Neural cell (in vitro differentiated cells): ENCODE results near the gene NOL9. TPM values are rescaled to one million over a fixed set of nuclear protein-coding genes. Genes with fewer than 3 reads are reported as not detected.

Source experiments
- H2AFZ ChIP-seq: fragments of 200-600, 300-800 bp; sonication (generic), shearing (Covaris generic); 2 replicates; pipeline ENCODE4 v1.6.0; 2014; ENCODE audit warnings: low read depth, mild to moderate bottlenecking, antibody characterized with exemption, low read length, moderate library complexity
- H3F3A ChIP-seq: fragments of 200-600 bp; shearing (Covaris generic); 2 replicates; pipeline ENCODE4 v1.6.1; 2016; ENCODE audit warnings: mild to moderate bottlenecking, moderate library complexity, mixed read lengths, antibody characterized with exemption, low read length; ENCODE audit not compliant: insufficient read depth, poor library complexity, severe bottlenecking
- H3K27ac ChIP-seq: fragments of 200-600, 300-800 bp; sonication (generic), shearing (Covaris generic); 2 replicates; pipeline ENCODE4 v1.5.1; 2014; ENCODE audit warnings: mild to moderate bottlenecking, low read length, moderate library complexity
- H3K27me3 ChIP-seq: fragments of 300-800, 200-600 bp; sonication (generic), shearing (Covaris generic); 2 replicates; pipeline ENCODE4 v1.6.0; 2014; ENCODE audit warnings: mild to moderate bottlenecking, low read depth, low read length, moderate library complexity; ENCODE audit not compliant: insufficient read depth
- H3K36me3 ChIP-seq: fragments of 300-800, 200-600 bp; sonication (generic), shearing (Covaris generic); 2 replicates; pipeline ENCODE4 v1.5.1; 2014; ENCODE audit warnings: mild to moderate bottlenecking, antibody characterized with exemption, low read length, moderate library complexity; ENCODE audit not compliant: insufficient read depth
- H3K4me2 ChIP-seq: fragments of 300-800, 200-600 bp; sonication (generic), shearing (Covaris generic); 2 replicates; pipeline ENCODE4 v1.6.0; 2014; ENCODE audit warnings: mild to moderate bottlenecking, low read length
- H3K4me3 ChIP-seq: fragments of 300-800, 200-600 bp; sonication (generic), shearing (Covaris generic); 2 replicates; pipeline ENCODE4 v1.5.1; 2014; ENCODE audit warnings: mild to moderate bottlenecking, low read length, moderate library complexity
- H3K79me2 ChIP-seq: fragments of 200-600 bp; shearing (Covaris generic); replicated peaks from 2 replicates; pipeline ENCODE4 v1.6.0; 2014; ENCODE audit warnings: mild to moderate bottlenecking, low read length, moderate library complexity; ENCODE audit not compliant: insufficient read depth
- H3K9ac ChIP-seq: fragments of 300-800, 200-600 bp; sonication (generic), shearing (Covaris generic); 2 replicates; pipeline ENCODE4 v1.6.1; 2016; ENCODE audit warnings: mild to moderate bottlenecking, low read length, mixed read lengths
- H3K9me2 ChIP-seq: fragments of 200-600 bp; shearing (Covaris generic); 2 replicates; pipeline ENCODE4 v1.6.1; 2016; ENCODE audit warnings: mild to moderate bottlenecking, low read length, mixed read lengths; ENCODE audit not compliant: insufficient read depth
- H3K9me3 ChIP-seq: fragments of 200-600, 300-800 bp; sonication (generic), shearing (Covaris generic); 2 replicates; pipeline ENCODE4 v1.6.1; 2016; ENCODE audit warnings: mild to moderate bottlenecking, mixed run types, low read length, moderate library complexity, mixed read lengths
- H4K20me1 ChIP-seq: fragments of 200-600 bp; shearing (Covaris generic); 2 replicates; pipeline ENCODE4 v1.6.1; 2016; ENCODE audit warnings: mild to moderate bottlenecking, mixed run types; ENCODE audit not compliant: insufficient read depth
- CTCF ChIP-seq: fragments of 450-650 bp; IDR thresholded peaks from 2 replicates; pipeline ENCODE4 v1.5.1; 2014; ENCODE audit warnings: antibody characterized with exemption, mild to moderate bottlenecking, moderate library complexity; ENCODE audit not compliant: poor library complexity, severe bottlenecking
- EP300 ChIP-seq: fragments of 450-650 bp; conservative IDR thresholded peaks from 2 replicates; pipeline ENCODE4 v1.6.1; 2014; ENCODE audit warnings: antibody characterized with exemption, mild to moderate bottlenecking, moderate library complexity; ENCODE audit not compliant: poor library complexity, severe bottlenecking
- EZH2 ChIP-seq: fragments of 200-600, 300-800 bp; shearing (Covaris generic), sonication (generic); IDR thresholded peaks from 2 replicates; pipeline ENCODE4 v1.6.1; 2014; ENCODE audit warnings: antibody characterized with exemption, low read length, borderline replicate concordance, mild to moderate bottlenecking; ENCODE audit not compliant: insufficient read depth, poor library complexity, severe bottlenecking
- MXI1 ChIP-seq: fragments of 450-650 bp; conservative IDR thresholded peaks from 2 replicates; pipeline ENCODE4 v1.6.1; 2014; ENCODE audit warnings: antibody characterized with exemption, mild to moderate bottlenecking; ENCODE audit not compliant: poor library complexity, severe bottlenecking
- POLR2AphosphoS5 ChIP-seq: IDR thresholded peaks from 2 replicates; pipeline ENCODE4 v1.6.1; 2012
- RAD21 ChIP-seq: fragments of 450-650 bp; conservative IDR thresholded peaks from 2 replicates; pipeline ENCODE4 v1.6.1; 2014; ENCODE audit warnings: antibody characterized with exemption, mild to moderate bottlenecking, moderate library complexity
- REST ChIP-seq: IDR thresholded peaks from 2 replicates; pipeline ENCODE4 v1.6.1; 2012; ENCODE audit warnings: borderline replicate concordance
- SMC3 ChIP-seq: fragments of 450-650 bp; conservative IDR thresholded peaks from 2 replicates; pipeline ENCODE4 v1.6.1; 2014; ENCODE audit warnings: antibody characterized with exemption, mild to moderate bottlenecking, moderate library complexity; ENCODE audit not compliant: poor library complexity
- TAF1 ChIP-seq: IDR thresholded peaks from 2 replicates; pipeline ENCODE4 v1.6.1; 2012; ENCODE audit warnings: low read depth
- polyA plus RNA-seq: library from polyadenylated mRNA; depleted of rRNA; stranded (reverse); fragments of >200 nt; gene quantifications from 2 replicates; pipeline ENCODE4 v1.2.3, GENCODE V29; 2014

The NOL9 gene
- polyA plus RNA-seq, 1 donor from 2014 or later, result 30.7 TPM

GRCh38 chr1:6509220-6509918, 44.9 kb downstream of the NOL9 start:
- Histone ChIP-seq H3K36me3 (no peaks in the 10 kb centered on the region), H2AFZ (no peak overlapping the region), H3K9me3 (no peaks in the 10 kb centered on the region), H4K20me1 (no peaks in the 10 kb centered on the region), H3K27ac (no peak overlapping the region), H3K9me2 (no peaks in the 10 kb centered on the region), H3F3A (no peaks in the 10 kb centered on the region), H3K4me2 (no peak overlapping the region), H3K9ac (no peak overlapping the region), H3K27me3 (no peaks in the 10 kb centered on the region), H3K79me2 (no peaks in the 10 kb centered on the region), H3K4me3 (no peak overlapping the region)
- TF ChIP-seq SMC3 (no peak), TAF1 (no peak), EZH2 (no peak), RAD21 (no peak), MXI1 (no peak), POLR2AphosphoS5 (no peak), EP300 (no peak), REST (no peak), CTCF (no peak)

GRCh38 chr1:6508816-6509189, 45.5 kb downstream of the NOL9 start:
- Histone ChIP-seq H3K9ac (no peak overlapping the region), H3K27me3 (no peaks in the 10 kb centered on the region), H3K4me3 (no peak overlapping the region), H3K9me3 (no peaks in the 10 kb centered on the region), H3F3A (no peaks in the 10 kb centered on the region), H3K27ac (no peak overlapping the region), H3K79me2 (no peaks in the 10 kb centered on the region), H4K20me1 (no peaks in the 10 kb centered on the region), H3K4me2 (no peak overlapping the region), H3K9me2 (no peaks in the 10 kb centered on the region), H2AFZ (no peak overlapping the region), H3K36me3 (no peaks in the 10 kb centered on the region)
- no peak for TF ChIP-seq SMC3
- no peak for TF ChIP-seq REST
- no peak for TF ChIP-seq EP300
- TF ChIP-seq EZH2, result no peak
- no peak for TF ChIP-seq MXI1
- no peak for TF ChIP-seq RAD21
